ENCODE results near the gene PRUNE2.

Gene PRUNE2

GRCh38 chr9:76852026-76852425 lies 53.9 kb downstream of the PRUNE2 start:
- H3K4me3 ChIP-seq (ENCODE audit: control insufficient read depth in 1 of 7, extremely low read depth in 1 of 7, insufficient read depth in 4 of 7, low read depth in 2 of 7, low read length in 6 of 7): no peak overlapping the region
- no CpG with 5 or more reads among the region's 2 CpGs for whole genome bisulfite sequencing (ENCODE audit: insufficient coverage)
- ChIA-PET POLR2A (no interaction called here), CTCF (no interaction called here)
- H3K27me3 ChIP-seq (replicated peaks in 2 of 5; ENCODE audit: control insufficient read depth in 4 of 5, insufficient read depth in 5 of 5, low read length in 4 of 5): peaks cover 0 to 8% (median 0%) of the 10 kb centered on the region in 5 experiments
- H3K4me1 ChIP-seq (ENCODE audit: control extremely low read depth in 1 of 4, control insufficient read depth in 4 of 4, insufficient read depth in 4 of 4, low read length in 3 of 4): no peaks in the 10 kb centered on the region
- no peak overlapping the region for H3K27ac ChIP-seq (ENCODE audit: insufficient read depth in 1 of 2, low read depth in 1 of 2, low read length in 2 of 2, poor library complexity in 1 of 2, severe bottlenecking in 2 of 2)
- DNase-seq: no peak
- no peaks in the 10 kb centered on the region for H3K36me3 ChIP-seq (ENCODE audit: control insufficient read depth in 4 of 4, insufficient read depth in 4 of 4, low read length in 3 of 4)
- no peaks in the 10 kb centered on the region for H3K9me3 ChIP-seq (ENCODE audit: control extremely low read depth in 1 of 5, control insufficient read depth in 4 of 5, insufficient read depth in 2 of 5, low read depth in 1 of 5, low read length in 4 of 5)

GRCh38 chr9:76846297-76846696 lies 59.6 kb downstream of the PRUNE2 start:
- Histone ChIP-seq H3K36me3 (ENCODE audit: control insufficient read depth in 4 of 4, insufficient read depth in 4 of 4, low read length in 3 of 4) (no peaks in the 10 kb centered on the region), H3K4me1 (ENCODE audit: control extremely low read depth in 1 of 4, control insufficient read depth in 4 of 4, insufficient read depth in 4 of 4, low read length in 3 of 4) (no peaks in the 10 kb centered on the region), H3K27me3 (replicated peaks in 2 of 5; ENCODE audit: control insufficient read depth in 4 of 5, insufficient read depth in 5 of 5, low read length in 4 of 5) (peaks cover 0 to 3% (median 0%) of the 10 kb centered on the region in 5 experiments), H3K4me3 (ENCODE audit: control insufficient read depth in 1 of 7, extremely low read depth in 1 of 7, insufficient read depth in 4 of 7, low read depth in 2 of 7, low read length in 6 of 7) (no peak overlapping the region), H3K9me3 (ENCODE audit: control extremely low read depth in 1 of 5, control insufficient read depth in 4 of 5, insufficient read depth in 2 of 5, low read depth in 1 of 5, low read length in 4 of 5) (no peaks in the 10 kb centered on the region), H3K27ac (ENCODE audit: insufficient read depth in 1 of 2, low read depth in 1 of 2, low read length in 2 of 2, poor library complexity in 1 of 2, severe bottlenecking in 2 of 2) (no peak overlapping the region)
- DNase-seq: no peak
- ChIA-PET CTCF (no interaction called here), POLR2A (no interaction called here)
- 100% methylated on average over 9 of the region's 9 CpGs for WGBS (ENCODE audit: insufficient coverage)

DNA sequence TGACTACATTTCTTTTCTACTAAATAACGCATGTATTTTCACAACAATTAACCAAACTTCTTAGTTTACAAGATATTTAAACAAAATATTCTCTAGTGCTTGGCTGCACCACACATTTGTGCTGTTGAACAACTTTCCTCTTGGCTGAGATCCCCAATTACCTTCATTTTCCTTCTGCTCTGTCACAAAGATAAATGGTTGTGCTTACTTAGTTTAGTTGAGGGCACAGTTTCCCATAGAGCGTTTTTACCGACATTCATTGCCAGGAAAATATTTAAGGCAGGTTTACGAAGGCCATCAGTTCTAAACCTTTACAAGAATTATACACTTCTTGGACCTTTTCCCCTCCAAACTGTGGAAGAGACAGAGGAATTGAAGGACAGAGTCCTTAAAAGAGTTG lies 60.7 kb downstream of the PRUNE2 start:
- H3K9me3 ChIP-seq (ENCODE audit: control extremely low read depth in 1 of 5, control insufficient read depth in 4 of 5, insufficient read depth in 2 of 5, low read depth in 1 of 5, low read length in 4 of 5): no peaks in the 10 kb centered on the region
- no peaks in the 10 kb centered on the region for H3K4me1 ChIP-seq (ENCODE audit: control extremely low read depth in 1 of 4, control insufficient read depth in 4 of 4, insufficient read depth in 4 of 4, low read length in 3 of 4)
- WGBS (ENCODE audit: insufficient coverage): 83% methylated on average over 1 of the region's 4 CpGs
- H3K27me3 ChIP-seq (replicated peaks in 2 of 5; ENCODE audit: control insufficient read depth in 4 of 5, insufficient read depth in 5 of 5, low read length in 4 of 5): peaks cover 0 to 3% (median 0%) of the 10 kb centered on the region in 5 experiments
- CTCF ChIA-PET: no interaction called here
- POLR2A ChIA-PET: no interaction called here
- no peaks in the 10 kb centered on the region for H3K36me3 ChIP-seq (ENCODE audit: control insufficient read depth in 4 of 4, insufficient read depth in 4 of 4, low read length in 3 of 4)
- no peak overlapping the region for H3K4me3 ChIP-seq (ENCODE audit: control insufficient read depth in 1 of 7, extremely low read depth in 1 of 7, insufficient read depth in 4 of 7, low read depth in 2 of 7, low read length in 6 of 7)
- H3K27ac ChIP-seq (ENCODE audit: insufficient read depth in 1 of 2, low read depth in 1 of 2, low read length in 2 of 2, poor library complexity in 1 of 2, severe bottlenecking in 2 of 2): no peak overlapping the region
- no peak for DNase-seq

GRCh38 chr9:76835571-76836283 lies 70.2 kb downstream of the PRUNE2 start:
- H3K4me3 ChIP-seq (ENCODE audit: control insufficient read depth in 1 of 7, extremely low read depth in 1 of 7, insufficient read depth in 4 of 7, low read depth in 2 of 7, low read length in 6 of 7): no peak overlapping the region
- H3K9me3 ChIP-seq (ENCODE audit: control extremely low read depth in 1 of 5, control insufficient read depth in 4 of 5, insufficient read depth in 2 of 5, low read depth in 1 of 5, low read length in 4 of 5): no peaks in the 10 kb centered on the region
- WGBS (ENCODE audit: insufficient coverage): 93% methylated on average over 4 of the region's 7 CpGs

DNA sequence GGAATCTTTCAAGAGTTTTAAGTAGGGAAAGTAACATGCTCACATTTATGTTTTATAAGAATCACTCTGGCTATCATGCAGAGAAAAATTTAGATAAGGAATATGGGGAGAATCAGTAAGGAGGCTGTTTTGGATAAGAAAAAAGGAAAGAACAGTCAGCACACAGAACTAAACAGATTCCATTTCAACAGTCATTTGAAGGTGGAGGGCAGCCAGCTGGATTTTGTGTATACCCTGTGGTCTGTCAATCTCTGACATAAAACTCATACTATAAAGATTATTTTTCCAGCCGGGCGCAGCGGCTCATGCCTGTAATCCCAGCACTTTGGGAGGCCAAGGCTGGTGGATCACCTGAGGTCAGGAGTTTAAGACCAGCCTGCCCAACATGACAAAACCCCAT lies 77.5 kb downstream of the PRUNE2 start:
- CTCF ChIA-PET: no interaction called here
- no peaks in the 10 kb centered on the region for H3K4me1 ChIP-seq (ENCODE audit: control extremely low read depth in 1 of 4, control insufficient read depth in 4 of 4, insufficient read depth in 4 of 4, low read length in 3 of 4)
- POLR2A ChIA-PET: no interaction called here
- no peak for DNase-seq
- no peak overlapping the region for H3K27ac ChIP-seq (ENCODE audit: insufficient read depth in 1 of 2, low read depth in 1 of 2, low read length in 2 of 2, poor library complexity in 1 of 2, severe bottlenecking in 2 of 2)
- H3K4me3 ChIP-seq (ENCODE audit: control insufficient read depth in 1 of 7, extremely low read depth in 1 of 7, insufficient read depth in 4 of 7, low read depth in 2 of 7, low read length in 6 of 7): no peak overlapping the region
- no peaks in the 10 kb centered on the region for H3K36me3 ChIP-seq (ENCODE audit: control insufficient read depth in 4 of 4, insufficient read depth in 4 of 4, low read length in 3 of 4)
- H3K27me3 ChIP-seq (replicated peaks in 2 of 5; ENCODE audit: control insufficient read depth in 4 of 5, insufficient read depth in 5 of 5, low read length in 4 of 5): peaks cover 0 to 4% (median 0%) of the 10 kb centered on the region in 5 experiments
- no peaks in the 10 kb centered on the region for H3K9me3 ChIP-seq (ENCODE audit: control extremely low read depth in 1 of 5, control insufficient read depth in 4 of 5, insufficient read depth in 2 of 5, low read depth in 1 of 5, low read length in 4 of 5)
- 89% methylated on average over 3 of the region's 3 CpGs for WGBS (ENCODE audit: insufficient coverage)

More at GRCh38 chr9:76835571-76836283, 70.2 kb downstream of the PRUNE2 start:
- H3K36me3 ChIP-seq (ENCODE audit: control insufficient read depth in 4 of 4, insufficient read depth in 4 of 4, low read length in 3 of 4): no peaks in the 10 kb centered on the region
- no peak overlapping the region for H3K27ac ChIP-seq (ENCODE audit: insufficient read depth in 1 of 2, low read depth in 1 of 2, low read length in 2 of 2, poor library complexity in 1 of 2, severe bottlenecking in 2 of 2)
- H3K4me1 ChIP-seq (ENCODE audit: control extremely low read depth in 1 of 4, control insufficient read depth in 4 of 4, insufficient read depth in 4 of 4, low read length in 3 of 4): no peaks in the 10 kb centered on the region
- DNase-seq: no peak
- ChIA-PET CTCF (no interaction called here), POLR2A (no interaction called here)
- H3K27me3 ChIP-seq (replicated peaks in 2 of 5; ENCODE audit: control insufficient read depth in 4 of 5, insufficient read depth in 5 of 5, low read length in 4 of 5): peaks cover 0 to 5% (median 0%) of the 10 kb centered on the region in 5 experiments

DNA sequence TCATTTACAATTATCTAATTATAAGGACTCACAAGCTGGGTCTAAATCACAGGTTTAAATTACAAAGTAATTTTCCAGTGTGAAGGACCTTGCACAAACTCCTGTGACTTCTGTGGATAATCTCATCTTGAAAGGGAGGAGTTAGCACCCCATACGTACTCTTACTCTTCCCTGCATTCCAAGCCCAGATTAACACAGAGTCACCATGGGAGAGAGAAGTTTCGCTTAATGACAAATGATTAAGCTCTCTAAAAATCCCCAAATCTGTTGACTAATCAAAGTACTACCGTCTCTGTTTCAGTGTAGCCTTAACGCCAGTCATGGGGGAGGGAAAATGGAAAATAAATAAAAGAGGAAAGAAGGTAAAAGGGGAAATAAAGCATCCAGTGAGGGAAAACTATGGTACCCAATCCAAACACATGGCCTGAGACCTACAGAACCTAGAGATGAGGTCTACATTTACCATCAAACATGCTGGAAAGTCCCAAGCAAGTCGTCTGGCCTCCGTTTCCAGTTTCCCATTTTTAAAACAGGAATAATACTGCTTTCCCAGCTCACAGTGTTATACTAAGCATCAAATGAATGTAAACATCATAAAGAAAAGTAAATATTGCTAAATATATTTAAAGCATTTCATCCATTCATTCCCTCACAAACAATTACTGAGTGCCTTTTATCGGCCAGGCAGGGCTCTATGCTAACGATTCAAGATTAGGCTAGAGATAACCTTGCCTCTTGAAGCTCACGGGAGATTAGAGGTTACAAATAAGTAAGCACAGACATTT lies 78.4 kb downstream of the PRUNE2 start:
- Histone ChIP-seq H3K27ac (ENCODE audit: insufficient read depth in 1 of 2, low read depth in 1 of 2, low read length in 2 of 2, poor library complexity in 1 of 2, severe bottlenecking in 2 of 2) (no peak overlapping the region), H3K9me3 (ENCODE audit: control extremely low read depth in 1 of 5, control insufficient read depth in 4 of 5, insufficient read depth in 2 of 5, low read depth in 1 of 5, low read length in 4 of 5) (no peaks in the 10 kb centered on the region), H3K27me3 (replicated peaks in 2 of 5; ENCODE audit: control insufficient read depth in 4 of 5, insufficient read depth in 5 of 5, low read length in 4 of 5) (peaks cover 0 to 4% (median 0%) of the 10 kb centered on the region in 5 experiments), H3K4me3 (ENCODE audit: control insufficient read depth in 1 of 7, extremely low read depth in 1 of 7, insufficient read depth in 4 of 7, low read depth in 2 of 7, low read length in 6 of 7) (no peak overlapping the region), H3K4me1 (ENCODE audit: control extremely low read depth in 1 of 4, control insufficient read depth in 4 of 4, insufficient read depth in 4 of 4, low read length in 3 of 4) (no peaks in the 10 kb centered on the region), H3K36me3 (ENCODE audit: control insufficient read depth in 4 of 4, insufficient read depth in 4 of 4, low read length in 3 of 4) (no peaks in the 10 kb centered on the region)
- POLR2A ChIA-PET: no interaction called here
- 78% methylated on average over 1 of the region's 9 CpGs for WGBS (ENCODE audit: insufficient coverage)
- CTCF ChIA-PET: no interaction called here
- DNase-seq: no peak

DNA sequence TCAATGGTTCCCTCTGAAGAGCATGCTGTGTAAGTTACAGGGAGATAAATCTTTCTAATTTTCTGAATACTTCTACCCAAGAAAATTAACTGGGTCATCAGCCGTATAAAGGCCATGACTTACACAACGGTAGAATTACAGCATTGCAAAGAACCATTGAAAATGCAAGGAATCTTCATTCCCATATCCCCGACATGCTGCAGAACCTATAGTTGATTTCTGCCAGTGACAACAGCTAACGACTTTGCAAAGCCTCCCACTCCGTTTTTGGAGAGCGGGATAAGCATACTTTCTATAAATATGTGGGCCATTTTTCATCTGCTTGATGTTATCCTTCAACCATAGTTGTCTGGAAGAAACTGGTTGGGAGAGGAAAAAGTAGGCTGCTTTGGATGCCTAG lies 85.5 kb downstream of the PRUNE2 start:
- Histone ChIP-seq H3K4me1 (ENCODE audit: control extremely low read depth in 1 of 4, control insufficient read depth in 4 of 4, insufficient read depth in 4 of 4, low read length in 3 of 4) (no peaks in the 10 kb centered on the region), H3K27ac (ENCODE audit: insufficient read depth in 1 of 2, low read depth in 1 of 2, low read length in 2 of 2, poor library complexity in 1 of 2, severe bottlenecking in 2 of 2) (no peak overlapping the region), H3K27me3 (replicated peaks in 2 of 5; ENCODE audit: control insufficient read depth in 4 of 5, insufficient read depth in 5 of 5, low read length in 4 of 5) (peaks cover 0 to 2% (median 0%) of the 10 kb centered on the region in 5 experiments), H3K36me3 (ENCODE audit: control insufficient read depth in 4 of 4, insufficient read depth in 4 of 4, low read length in 3 of 4) (no peaks in the 10 kb centered on the region), H3K9me3 (ENCODE audit: control extremely low read depth in 1 of 5, control insufficient read depth in 4 of 5, insufficient read depth in 2 of 5, low read depth in 1 of 5, low read length in 4 of 5) (no peaks in the 10 kb centered on the region), H3K4me3 (ENCODE audit: control insufficient read depth in 1 of 7, extremely low read depth in 1 of 7, insufficient read depth in 4 of 7, low read depth in 2 of 7, low read length in 6 of 7) (no peak overlapping the region)
- no peak for DNase-seq
- WGBS (ENCODE audit: insufficient coverage): 87% methylated on average over 4 of the region's 6 CpGs
- CTCF ChIA-PET: no interaction called here
- POLR2A ChIA-PET: no interaction called here

Data from common myeloid progenitor, CD34-positive (primary cell).